ENCODE measurements around the gene MLC1. TPM values are rescaled to one million over a fixed set of nuclear protein-coding genes. Genes with fewer than 3 reads are reported as not detected.

MLC1 gene
- total and polyA plus RNA-seq, 4 donors, result 0.65 to 2.6 (median 0.77) TPM

DNA sequence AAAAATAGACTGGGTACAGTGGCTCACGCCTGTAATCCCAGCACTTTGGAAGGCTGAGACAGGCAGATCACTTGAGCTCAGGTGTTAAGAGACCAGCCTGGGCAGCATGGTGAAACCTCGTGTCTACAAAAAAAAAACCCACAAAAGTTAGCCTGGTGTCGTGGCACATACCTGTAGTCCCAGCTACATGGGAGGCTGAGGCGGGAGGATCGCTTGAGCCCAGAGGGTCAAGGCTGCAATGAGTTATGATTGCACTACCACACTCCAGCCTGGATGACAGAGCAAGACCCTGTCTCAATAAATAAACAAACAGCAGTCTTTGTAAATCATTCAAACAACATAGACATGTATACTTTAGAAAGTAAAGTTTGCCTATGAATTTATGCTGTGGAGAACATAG lies 7.1 kb upstream of the MLC1 start:
- TF ChIP-seq, protein P1, sequence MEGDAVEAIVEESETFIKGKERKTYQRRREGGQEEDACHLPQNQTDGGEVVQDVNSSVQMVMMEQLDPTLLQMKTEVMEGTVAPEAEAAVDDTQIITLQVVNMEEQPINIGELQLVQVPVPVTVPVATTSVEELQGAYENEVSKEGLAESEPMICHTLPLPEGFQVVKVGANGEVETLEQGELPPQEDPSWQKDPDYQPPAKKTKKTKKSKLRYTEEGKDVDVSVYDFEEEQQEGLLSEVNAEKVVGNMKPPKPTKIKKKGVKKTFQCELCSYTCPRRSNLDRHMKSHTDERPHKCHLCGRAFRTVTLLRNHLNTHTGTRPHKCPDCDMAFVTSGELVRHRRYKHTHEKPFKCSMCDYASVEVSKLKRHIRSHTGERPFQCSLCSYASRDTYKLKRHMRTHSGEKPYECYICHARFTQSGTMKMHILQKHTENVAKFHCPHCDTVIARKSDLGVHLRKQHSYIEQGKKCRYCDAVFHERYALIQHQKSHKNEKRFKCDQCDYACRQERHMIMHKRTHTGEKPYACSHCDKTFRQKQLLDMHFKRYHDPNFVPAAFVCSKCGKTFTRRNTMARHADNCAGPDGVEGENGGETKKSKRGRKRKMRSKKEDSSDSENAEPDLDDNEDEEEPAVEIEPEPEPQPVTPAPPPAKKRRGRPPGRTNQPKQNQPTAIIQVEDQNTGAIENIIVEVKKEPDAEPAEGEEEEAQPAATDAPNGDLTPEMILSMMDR (IDR thresholded peaks at IDR 0.05; ENCODE audit: control extremely low read depth, extremely low read depth), result no peak
- no peaks in the 10 kb centered on the region for H3K36me3 ChIP-seq (ENCODE audit: control insufficient read depth in 4 of 4, insufficient read depth in 4 of 4, low read length in 4 of 4)
- H3K27ac ChIP-seq (ENCODE audit: low read depth in 1 of 2, low read length in 1 of 2), result no peak overlapping the region
- H3K9me3 ChIP-seq (ENCODE audit: control insufficient read depth in 4 of 4, insufficient read depth in 3 of 4, low read length in 3 of 4), result peaks cover 0 to 9% (median 0%) of the 10 kb centered on the region in 4 donors
- peaks cover 0 to 2% (median 0%) of the 10 kb centered on the region in 5 donors for H3K4me1 ChIP-seq (ENCODE audit: control insufficient read depth in 5 of 5, insufficient read depth in 5 of 5, low read length in 5 of 5)
- H3K27me3 ChIP-seq (ENCODE audit: control insufficient read depth in 3 of 3, insufficient read depth in 3 of 3, low read length in 2 of 3), result no peaks in the 10 kb centered on the region
- DNase-seq, result no peak
- ATAC-seq (ENCODE audit: insufficient read depth, low FRiP score), result no peak
- H3K4me3 ChIP-seq, result no peak overlapping the region
- H3K9ac ChIP-seq (ENCODE audit: insufficient read depth in 1 of 2, low read length in 2 of 2), result no peak overlapping the region
- 71 to 84% methylated on average over 5 of the region's 5 CpGs for WGBS, 2 donors

DNA sequence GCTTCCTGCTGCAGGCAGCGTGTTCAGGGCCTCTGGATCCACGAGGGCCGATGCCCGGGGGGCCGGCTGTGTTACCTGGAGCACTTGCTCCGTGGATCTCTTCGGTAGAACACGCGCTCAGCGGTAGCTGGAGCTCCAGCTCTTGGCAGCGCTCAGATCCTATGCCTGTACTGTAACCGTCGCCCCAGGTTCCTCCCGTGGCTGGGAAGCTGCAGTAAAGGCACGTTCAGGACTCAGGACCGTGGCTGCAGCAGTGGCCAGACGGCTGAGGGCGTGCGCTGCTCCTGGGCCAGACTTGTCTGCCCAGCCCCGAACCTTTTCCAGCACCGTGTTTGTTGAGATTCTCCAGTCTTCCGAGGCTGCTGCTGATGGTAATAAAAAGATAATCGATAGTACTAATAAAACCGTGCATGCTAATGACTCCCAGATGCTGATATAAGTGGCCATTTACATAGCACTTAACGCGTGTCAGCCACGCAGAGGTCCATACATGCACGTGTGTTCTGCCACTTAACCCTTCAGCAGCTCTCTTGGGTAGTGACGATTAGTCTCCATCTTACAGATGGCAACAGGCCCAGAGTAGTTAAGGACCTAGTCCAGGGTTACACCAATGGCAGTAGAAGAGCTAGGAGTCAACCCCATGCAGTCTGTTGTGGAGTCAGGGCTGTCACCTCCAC lies 6.0 kb upstream of the MLC1 start:
- ATAC-seq (ENCODE audit: insufficient read depth, low FRiP score), result no peak
- Histone ChIP-seq H3K4me1 (ENCODE audit: control insufficient read depth in 5 of 5, insufficient read depth in 5 of 5, low read length in 5 of 5) (peaks cover 0 to 3% (median 0%) of the 10 kb centered on the region in 5 donors), H3K27ac (ENCODE audit: low read depth in 1 of 2, low read length in 1 of 2) (no peak overlapping the region), H3K9ac (ENCODE audit: insufficient read depth in 1 of 2, low read length in 2 of 2) (no peak overlapping the region), H3K4me3 (no peak overlapping the region), H3K27me3 (ENCODE audit: control insufficient read depth in 3 of 3, insufficient read depth in 3 of 3, low read length in 2 of 3) (no peaks in the 10 kb centered on the region), H3K9me3 (ENCODE audit: control insufficient read depth in 4 of 4, insufficient read depth in 3 of 4, low read length in 3 of 4) (peaks cover 0 to 11% (median 0%) of the 10 kb centered on the region in 4 donors), H3K36me3 (ENCODE audit: control insufficient read depth in 4 of 4, insufficient read depth in 4 of 4, low read length in 4 of 4) (no peaks in the 10 kb centered on the region)
- TF ChIP-seq, protein P1 (IDR thresholded peaks at IDR 0.05; ENCODE audit: control extremely low read depth, extremely low read depth), result no peak
- 84 to 90% methylated on average over 29 of the region's 29 CpGs for WGBS, 2 donors
- DNase-seq, result no peak

DNA sequence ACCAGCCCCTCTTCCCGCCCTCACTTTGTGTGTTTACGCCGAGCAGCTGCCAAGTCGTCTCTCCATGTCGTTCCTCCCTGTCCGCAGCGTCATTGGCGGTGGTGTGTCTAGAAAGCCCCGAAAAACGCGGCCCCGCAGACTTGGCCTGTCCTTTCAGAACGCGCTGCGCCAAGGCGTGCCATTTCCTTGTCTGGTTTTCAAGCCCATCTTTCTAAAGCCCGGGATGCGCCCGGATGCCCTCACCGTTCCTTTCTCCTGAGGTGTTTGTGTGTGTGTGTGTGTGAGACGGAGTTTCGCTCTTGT lies 5.1 kb upstream of the MLC1 start:
- WGBS, 2 donors, result 92 to 95% methylated on average over 22 of the region's 22 CpGs
- no peak for DNase-seq
- H3K9me3 ChIP-seq (ENCODE audit: control insufficient read depth in 4 of 4, insufficient read depth in 3 of 4, low read length in 3 of 4), result peaks cover 0 to 11% (median 0%) of the 10 kb centered on the region in 4 donors

More for the DNA sequence above, 5.1 kb upstream of the MLC1 start:
- Histone ChIP-seq H3K4me1 (ENCODE audit: control insufficient read depth in 5 of 5, insufficient read depth in 5 of 5, low read length in 5 of 5) (peaks cover 0 to 3% (median 0%) of the 10 kb centered on the region in 5 donors), H3K4me3 (no peak overlapping the region), H3K27me3 (ENCODE audit: control insufficient read depth in 3 of 3, insufficient read depth in 3 of 3, low read length in 2 of 3) (no peaks in the 10 kb centered on the region), H3K9ac (ENCODE audit: insufficient read depth in 1 of 2, low read length in 2 of 2) (no peak overlapping the region), H3K36me3 (ENCODE audit: control insufficient read depth in 4 of 4, insufficient read depth in 4 of 4, low read length in 4 of 4) (no peaks in the 10 kb centered on the region), H3K27ac (ENCODE audit: low read depth in 1 of 2, low read length in 1 of 2) (no peak overlapping the region)
- ATAC-seq (ENCODE audit: insufficient read depth, low FRiP score), result no peak
- TF ChIP-seq, protein P1 (IDR thresholded peaks at IDR 0.05; ENCODE audit: control extremely low read depth, extremely low read depth), result no peak

Measured in lung (tissue), 12 donors.